GM21619 (cell line): Measurements from ENCODE around the gene SLCO4A1.
A peak's percentile ranks its signal among the peaks of the same experiment; 100 is the strongest.

Source experiments
- ATAC-seq: cut with Tn5 transposase; IDR thresholded peaks from one replicate; pipeline ENCODE4 v1.9.1; 2021; ENCODE audit not compliant: unreplicated experiment

The SLCO4A1 gene

DNA sequence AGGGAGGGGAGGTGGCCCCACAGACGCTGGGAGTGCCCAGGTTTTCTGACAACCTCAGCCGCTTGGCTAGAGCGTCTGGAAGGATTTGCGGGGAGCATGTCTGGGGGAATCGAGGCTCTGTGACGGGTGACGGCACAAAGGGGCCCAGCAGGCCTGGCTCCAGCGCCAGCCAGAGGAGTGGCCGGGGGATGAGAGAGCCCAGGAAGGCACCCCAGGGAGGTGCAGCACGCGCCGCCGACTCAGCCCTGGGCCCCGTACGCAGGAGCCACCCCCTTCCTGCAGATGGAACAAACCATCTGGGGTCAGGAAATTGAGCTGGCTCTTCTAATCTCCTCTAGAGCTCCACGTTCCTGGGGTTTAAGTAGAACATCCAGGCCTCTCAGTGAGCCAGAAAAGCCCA, 5.9 kb upstream of the SLCO4A1 start:
- ATAC-seq, result no peak

DNA sequence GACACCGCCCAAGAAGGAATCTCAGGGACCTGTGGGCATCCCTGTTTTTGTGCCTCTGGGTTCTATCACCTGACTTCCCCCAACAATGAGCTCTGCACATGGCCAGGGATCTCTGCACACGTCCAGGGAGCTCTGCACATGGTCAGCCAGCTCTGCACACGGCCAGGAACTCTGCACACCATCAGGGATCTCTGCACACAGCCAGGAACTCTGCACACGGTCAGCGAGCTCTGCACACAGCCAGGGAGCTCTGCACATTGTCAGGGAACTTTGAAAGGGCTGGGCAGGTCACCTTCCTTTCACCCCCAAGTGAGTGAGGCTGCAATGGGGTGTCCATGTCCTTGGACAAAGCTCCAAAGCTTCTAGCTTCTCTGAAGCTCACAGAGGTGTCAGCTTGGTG, 5.2 kb upstream of the SLCO4A1 start:
- no peak for ATAC-seq

DNA sequence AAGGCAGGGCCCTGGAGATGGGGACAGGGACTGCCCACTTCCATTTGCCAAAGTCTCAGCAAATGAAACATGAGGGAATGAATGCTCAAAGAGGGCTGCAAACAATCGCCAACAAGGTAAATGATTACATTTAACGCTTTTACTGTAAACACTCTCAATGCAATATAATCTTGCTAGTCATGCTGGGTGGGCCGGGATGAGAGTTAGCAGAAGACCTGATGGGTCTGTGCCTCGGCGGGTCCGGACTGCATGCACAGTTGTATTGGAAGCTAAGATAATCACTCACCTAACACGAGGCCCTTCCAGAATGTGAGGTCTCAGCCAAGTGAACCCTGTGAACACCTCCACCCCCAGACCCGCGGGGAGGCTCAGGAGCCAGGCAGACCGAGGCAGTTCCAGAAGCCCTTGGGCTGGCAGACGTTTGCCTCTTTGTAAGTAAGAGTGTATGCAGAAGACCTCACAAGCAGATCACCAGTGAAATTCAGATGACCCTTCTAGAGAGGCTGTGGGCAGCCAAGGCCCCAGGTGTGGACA, 4.7 kb upstream of the SLCO4A1 start:
- ATAC-seq, result no peak

DNA sequence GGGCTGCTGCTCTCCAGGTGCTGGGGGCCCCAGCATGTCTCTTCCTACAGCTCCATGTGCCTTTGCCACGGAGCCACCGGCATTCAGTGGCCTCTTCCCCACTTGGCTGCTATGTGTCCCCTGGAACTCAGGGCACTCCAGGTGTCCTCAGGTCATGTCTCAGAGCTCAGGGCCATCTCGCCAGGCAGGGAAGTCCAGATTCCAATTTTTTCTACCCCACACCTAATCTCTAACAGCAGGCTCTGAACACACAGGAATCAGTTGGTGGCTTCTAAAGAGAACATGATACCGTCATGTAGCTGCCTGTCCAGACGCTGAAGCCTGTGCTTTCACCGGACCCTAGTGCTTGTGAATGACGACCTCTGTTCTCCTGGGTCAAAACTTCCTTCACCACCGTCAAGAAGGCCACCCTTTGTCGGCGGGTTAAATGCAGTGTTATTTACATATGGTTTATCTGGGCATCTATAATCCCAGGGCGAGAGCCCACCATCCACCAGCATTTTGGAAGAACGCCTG, 4.2 kb upstream of the SLCO4A1 start:
- ATAC-seq, result no peak

DNA sequence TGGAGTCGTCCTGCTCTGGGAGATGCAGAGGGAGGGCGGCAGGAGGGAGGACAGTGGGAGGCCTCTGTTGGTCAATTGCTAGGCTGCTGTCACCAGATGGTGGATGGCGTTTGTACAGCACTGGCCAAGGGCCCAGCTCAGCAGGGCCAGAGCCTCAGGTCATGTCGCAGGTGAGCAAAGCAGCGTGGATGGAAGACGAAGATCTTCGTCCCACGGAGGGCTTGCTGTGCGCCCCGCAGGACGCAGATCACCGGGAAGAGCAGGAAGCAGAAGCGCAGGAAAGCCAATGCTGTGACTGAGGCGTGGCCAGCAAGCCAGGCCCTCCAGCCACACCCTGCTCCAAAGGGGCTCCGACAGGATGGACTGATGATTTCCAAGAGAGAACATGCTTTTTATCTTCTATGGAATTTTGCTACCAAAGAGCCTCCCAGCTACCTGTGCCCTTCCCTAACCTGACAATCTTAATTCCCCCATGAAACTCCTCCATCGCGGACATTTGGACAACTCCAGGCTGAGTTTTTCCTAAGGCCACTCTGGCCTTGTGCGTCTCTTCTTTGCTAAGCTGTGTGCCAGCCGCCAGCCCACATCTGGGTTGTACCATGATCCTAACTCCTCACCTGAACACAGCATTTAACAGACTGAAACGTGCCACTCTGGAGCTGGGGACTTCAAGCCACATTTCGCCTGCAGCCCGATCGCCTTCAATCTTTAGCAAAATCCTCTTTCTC, 3.5 kb upstream of the SLCO4A1 start:
- no peak for ATAC-seq

DNA sequence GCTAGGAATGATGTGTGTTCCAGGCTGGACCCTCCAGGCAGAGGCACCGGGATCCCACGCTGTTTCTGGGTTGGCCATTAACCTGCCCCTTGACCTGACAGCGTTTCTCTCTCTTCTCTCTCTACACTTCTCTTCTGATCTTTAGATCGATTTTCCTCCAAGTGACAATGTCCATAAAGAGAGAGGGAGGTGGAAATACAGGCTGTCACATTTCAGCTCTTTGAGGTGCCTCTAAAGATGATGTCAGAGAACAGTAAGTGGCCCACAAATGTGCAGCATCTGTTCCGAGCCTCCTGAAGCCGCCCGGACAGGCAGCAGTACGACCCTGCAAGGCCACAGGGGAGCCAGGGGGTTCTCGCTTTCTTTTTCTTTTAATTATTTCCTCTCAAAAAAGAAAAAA, 2.5 kb upstream of the SLCO4A1 start:
- no peak for ATAC-seq

DNA sequence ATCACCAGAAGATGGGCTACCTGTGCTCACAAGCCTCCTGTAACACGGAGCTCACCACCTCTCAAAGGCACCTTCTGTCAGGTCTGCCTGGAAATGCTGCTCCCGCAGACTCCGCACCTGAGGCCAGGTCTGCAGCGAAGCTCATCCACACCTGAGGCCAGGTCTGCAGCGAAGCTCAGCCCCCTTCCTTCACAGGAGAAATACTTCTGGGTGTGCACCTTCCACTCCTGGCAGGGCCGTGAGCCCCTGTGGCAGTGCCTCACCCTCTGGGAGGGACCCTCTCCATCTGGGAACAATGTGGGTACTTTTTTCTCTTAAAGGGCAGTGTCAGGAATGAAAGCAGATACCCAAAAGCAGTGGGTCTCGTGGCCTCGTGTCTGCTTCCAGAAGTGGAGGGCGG, 1.4 kb upstream of the SLCO4A1 start:
- no peak for ATAC-seq

DNA sequence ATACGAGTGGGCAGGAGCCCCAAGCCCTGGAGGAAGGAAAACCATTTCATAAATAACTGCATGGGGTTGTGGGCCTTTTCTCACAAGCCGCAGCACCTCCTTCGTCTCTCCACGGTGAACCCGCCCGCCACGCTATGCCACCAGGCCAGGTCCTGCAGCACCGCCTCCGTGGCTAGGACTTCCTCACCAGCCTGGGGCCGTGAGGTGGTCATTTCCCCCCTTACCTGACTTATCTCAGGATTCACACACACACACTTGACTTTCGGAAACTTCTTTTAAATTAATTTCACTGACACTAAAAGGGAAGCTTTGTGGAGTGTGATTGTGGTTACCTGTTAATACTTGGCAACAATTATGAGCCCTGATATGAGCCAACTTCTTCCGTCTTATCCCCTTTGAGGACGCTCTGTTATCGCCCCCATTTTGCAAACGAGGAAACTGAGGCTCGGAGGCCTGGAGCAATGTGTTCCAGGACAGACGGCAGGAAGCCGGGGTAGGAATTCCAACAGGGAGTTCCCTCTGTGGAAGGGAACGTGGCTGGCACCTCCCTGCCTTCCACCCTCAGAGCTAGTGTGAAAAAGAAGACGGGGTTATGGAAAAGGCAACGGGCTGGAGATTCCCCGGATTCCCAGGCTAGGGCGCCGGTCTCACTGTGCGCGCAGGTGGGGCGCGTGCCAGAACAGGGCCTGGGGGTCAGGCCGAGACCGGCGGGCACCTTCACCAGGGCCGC, 817 bp upstream of the SLCO4A1 start:
- no peak for ATAC-seq

DNA sequence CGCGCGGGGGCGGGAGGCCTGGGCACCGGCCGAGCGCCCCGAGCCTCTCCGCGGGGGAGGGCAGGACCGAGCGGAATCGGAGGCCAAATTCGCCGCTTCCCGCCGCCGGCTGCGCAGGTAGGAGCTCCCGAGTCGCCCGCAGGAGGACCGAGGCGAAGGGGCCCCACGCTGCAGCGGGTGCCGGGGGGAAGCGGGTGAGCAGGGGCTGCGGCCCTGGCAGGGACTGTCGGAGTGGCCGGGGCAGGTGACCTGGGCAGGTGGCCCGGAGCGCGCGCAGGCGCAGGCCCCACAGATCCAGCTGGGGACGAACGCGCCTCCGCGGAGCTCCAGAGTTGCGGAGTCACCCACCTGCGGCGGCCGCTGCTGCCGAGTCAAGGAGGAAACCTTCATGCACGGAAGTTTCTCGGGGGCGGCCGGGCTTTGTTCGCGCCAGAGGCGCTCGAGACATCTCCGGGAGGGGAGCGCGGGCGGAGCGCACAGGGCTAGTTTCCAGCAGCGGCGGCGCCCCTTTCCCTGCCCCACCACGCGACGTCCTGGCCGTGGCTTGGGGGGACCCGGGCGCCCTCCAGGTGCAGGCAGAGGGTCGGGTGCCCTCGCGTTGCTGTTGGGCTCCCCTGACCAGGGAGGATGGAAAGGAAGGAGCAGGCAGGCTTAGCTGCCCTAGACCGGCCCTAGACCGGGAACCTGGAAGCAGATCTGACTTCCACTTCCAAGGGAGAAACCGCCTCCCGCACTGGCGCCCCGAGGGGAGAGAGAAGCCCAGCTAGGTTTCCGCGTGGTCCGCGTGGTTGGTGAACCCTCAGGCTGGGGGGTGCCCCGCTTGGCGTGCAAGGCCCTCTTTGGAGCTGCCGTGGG, 590 bp downstream of the SLCO4A1 start:
- peak; percentile 19 for ATAC-seq

DNA sequence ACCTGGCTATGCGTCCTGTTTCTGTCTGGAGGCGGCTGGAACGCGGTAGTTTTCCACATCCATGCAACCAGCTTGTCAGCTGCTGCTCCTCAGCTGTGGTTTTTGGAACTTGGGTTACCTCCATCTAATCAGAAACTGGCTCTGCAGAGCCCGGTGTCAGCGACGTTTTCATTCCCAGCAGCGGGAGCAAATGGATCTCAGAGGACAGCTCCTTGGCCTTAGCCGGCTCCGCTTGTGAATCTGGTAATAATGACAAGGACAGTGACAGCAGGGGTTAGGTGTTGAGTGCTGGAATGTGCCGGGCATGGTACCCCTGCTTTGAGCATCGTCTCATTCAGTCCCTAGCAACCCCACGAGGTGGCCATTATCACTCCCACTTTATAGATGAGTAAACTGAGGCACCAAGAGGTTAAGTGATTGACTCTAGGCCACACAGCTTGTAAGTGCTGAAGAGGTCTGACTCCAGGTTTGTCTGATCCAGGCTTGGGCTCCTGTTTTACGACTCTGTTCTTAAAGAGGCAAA, 1.3 kb downstream of the SLCO4A1 start:
- ATAC-seq, result no peak

DNA sequence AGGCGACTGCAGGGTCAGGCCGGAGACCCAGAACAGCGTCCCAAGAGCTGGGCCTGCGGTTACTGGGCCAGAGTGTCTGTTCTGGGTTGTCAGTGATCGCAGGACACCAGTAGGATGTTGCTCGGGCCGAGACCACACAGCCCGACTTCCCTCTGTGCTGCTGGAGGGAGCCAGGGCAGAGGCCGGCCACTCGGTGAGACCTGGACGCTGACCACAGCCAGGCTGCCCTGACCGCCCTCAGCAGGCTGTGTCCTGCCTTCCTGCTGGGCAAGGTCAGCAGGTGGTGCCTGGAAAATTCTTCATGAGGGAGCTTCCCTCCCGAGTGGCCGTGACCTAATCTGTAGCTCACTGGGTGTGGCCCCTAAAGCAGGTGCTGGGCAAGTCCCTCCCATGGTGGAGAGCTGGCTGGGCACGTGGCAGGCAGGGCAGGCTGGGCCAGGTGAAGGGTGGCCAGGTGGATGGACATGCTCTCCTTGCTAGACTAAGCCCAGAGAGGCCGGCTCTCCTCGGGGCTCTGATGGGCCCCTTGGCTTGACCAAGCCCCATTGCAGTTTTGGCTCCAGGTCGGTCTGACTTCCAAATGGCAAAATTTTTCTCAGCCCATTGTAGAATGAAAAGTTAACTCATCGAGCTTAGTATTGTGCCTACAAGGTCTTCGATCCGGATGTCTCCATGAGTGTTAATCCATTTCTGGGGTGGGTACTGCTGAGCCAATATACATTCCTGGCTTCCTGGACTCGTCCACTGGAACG, 1.9 kb downstream of the SLCO4A1 start:
- no peak for ATAC-seq

DNA sequence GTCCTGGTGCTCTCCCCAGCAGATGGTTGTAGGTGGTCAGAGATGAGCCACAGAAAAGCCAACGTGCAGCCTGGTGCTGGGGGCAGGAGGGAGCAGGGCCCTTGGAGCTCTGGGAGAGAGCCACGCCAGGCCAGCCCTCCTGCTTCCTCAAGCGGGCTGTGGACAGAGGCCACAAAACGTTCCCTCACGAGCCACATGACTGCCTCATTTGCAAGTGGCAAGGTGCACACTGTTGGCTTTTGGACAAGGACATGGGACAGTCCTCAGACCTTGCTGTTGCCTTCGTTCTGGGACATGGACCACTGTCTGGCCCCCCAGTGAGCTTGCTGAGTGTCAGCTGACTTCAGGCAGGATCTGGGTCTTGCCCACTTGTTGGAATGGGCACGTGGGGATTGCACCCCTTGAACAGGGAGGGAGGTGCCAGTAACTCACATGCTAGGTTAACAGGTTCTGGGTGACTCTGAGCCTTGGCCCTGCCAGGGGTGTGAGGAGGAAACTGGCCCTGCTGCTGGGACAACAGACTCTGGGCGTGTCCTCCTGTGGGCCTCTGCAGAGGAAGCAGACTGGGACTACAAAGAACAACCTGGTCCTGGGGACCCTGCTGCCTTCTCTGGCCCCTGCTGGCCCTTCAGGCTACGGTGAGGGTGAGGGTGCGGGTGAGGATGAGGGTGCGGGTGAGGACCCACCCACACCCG, 2.6 kb downstream of the SLCO4A1 start:
- no peak for ATAC-seq

DNA sequence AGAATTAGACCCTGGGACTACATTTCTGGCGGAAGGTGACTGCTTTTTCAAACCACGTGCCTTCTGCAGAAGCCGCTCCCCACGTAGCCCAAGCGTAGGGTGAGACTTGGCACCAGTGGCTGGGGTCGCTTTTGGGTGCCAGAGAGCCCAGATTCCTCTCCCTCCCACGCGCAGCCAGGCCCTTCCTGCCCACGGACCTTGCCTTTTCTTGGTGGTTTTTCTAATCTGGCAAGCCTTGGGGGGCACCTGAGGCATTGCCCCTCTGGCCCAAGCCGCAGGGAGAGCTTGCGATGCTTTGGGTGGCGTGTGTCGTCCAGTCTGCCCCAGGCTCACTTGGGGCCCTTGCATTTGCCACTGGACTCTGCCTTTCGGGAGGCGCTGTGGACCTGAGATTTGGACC, 3.3 kb downstream of the SLCO4A1 start:
- ATAC-seq, result no peak

DNA sequence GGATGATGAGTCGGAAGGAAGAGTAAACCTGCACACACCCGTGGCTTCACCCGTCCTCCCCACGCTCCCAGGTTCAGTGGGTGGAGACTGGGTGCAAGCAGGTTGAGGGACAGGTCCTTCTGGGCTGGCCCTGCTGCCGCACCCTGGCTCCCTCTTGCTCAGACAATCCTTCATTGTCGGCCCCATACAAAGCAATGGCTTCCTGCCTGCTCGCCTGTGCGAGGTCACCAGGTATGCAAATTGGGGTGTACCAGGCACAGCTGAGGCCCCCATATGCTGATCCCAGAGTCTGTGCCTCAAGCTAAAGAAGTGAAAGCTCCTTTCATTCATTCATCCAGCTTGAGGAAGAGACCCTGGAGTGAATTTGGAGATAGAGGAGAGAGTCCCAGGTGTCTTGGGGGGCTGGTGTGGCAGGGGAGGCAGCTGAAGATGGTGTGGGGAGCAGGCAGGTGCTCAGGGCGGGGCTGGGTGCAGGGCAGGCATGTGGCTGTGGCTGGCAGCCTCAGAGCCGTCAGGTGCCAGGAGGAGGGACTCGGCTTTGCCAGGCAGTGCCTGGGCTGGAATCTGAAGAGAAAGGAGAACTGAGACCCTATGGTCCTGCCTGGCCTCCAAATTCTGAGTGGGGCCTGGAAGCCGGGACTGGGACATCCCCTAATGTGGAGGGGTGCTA, 4.7 kb downstream of the SLCO4A1 start:
- ATAC-seq, result no peak

DNA sequence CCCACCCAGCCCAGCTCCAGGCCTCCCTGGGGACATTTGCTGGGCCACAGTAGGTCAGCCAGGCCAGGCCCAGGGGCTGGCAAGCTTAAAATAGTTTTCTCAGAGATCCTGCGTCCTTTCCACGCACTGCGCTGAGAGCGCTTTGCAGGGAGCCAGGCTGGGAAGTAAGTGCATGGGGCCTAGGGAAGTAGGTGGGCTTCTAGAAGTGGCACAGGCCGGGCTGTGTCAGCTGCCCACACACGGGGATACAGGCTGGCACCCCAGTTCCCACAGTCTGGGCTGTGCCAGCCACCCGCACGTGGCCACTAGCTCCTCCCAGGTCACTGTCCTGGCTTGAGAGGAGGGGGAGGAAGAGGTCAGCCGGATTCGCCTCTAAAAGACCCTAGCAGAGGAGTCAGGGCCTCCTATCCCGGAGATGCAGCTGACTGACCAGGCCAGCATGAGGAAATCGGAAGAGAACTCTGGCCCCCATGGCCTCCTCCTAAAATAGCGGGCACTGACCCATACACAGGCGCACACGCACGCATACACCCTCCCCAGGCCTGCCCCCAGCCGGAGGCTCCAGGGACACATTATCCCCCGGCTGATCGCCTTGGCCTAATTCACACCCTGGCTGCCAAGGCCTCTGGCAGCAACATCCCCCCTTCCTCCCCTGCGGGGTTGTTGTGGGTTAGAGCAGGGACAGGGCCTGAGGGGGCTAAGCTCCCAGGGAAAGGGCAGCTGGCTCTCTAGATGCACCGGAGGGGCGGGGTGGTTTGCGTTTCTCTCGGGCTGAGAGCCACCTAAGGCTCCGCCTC, 5.4 kb downstream of the SLCO4A1 start:
- no peak for ATAC-seq

DNA sequence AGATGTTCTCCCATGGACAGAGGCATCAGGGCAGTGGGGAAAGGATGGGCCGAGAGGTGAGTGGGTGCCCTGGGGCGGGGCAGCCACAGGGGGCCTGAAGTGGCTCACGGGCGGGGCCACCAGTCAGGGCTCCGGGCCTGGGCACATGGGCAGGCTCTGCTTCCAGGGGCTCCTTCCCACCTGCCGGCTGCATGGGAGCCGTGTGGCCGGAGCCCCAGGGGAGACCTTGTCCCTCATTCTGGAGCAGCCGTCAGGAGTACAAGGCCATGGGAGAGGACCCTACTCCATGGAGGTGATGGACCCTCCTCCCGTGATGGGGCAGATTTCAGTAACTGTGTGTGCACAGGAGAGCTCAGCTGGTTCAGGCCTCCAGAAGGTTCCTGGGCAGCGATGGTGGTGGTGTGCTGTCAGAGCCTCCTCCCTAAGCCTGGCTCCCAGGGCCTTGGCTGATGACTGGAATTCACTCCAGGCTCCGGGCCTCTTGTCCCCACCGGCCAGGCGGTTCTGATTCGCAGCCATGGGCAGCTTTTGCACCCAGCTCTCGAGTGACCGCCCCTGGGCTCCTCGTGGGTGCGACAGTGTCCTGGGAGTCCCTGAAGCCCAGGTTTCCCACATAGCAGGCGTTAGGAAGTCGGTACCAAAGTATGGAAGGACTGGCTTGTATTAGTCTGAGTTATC, 6.2 kb downstream of the SLCO4A1 start:
- no peak for ATAC-seq

DNA sequence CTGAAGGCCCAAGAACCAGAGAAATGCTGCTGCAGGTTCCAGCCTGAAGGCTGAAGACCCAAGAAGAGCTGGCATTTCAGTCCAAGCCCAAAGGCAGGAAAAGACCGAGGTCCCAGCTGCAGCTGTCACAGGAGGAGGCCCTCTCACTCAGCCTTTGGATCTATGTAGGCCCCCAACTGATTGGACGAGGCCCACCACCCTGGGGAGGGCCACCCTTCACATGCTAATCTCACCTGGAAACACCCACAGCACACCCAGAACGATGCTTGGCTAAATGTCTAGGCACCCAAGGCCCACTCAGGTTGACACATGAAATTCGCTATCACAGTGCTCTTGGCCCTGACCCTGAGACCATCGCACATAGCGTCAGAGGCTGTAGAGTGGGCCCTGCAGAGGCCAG, 6.8 kb downstream of the SLCO4A1 start:
- ATAC-seq, result no peak
